ENCODE measurements around the gene DPF3.

DPF3 gene

GRCh38 chr14:72880820-72881219 is 13.1 kb downstream of the DPF3 start:
- TF ChIP-seq MAX (IDR thresholded peaks at IDR 0.05) (no peak), EP300 (IDR thresholded peaks at IDR 0.05; ENCODE audit: borderline replicate concordance) (no peak), REST (IDR thresholded peaks at IDR 0.05; ENCODE audit: low read depth) (no peak), FOXM1 (IDR thresholded peaks at IDR 0.05; ENCODE audit: borderline replicate concordance, low read depth) (no peak), EGR1 (IDR thresholded peaks at IDR 0.05) (no peak), USF1 (IDR thresholded peaks at IDR 0.05) (no peak), YY1 (IDR thresholded peaks at IDR 0.05; ENCODE audit: low read depth) (no peak), TCF12 (IDR thresholded peaks at IDR 0.05; ENCODE audit: low read depth) (no peak), TAF1 (IDR thresholded peaks at IDR 0.05; ENCODE audit: low read depth) (no peak), RAD21 (IDR thresholded peaks at IDR 0.05; ENCODE audit: low read depth) (no peak), CEBPB (IDR thresholded peaks at IDR 0.05) (no peak)

GRCh38 chr14:72880164-72880563 is 13.7 kb downstream of the DPF3 start:
- no peak for TF ChIP-seq NFIC (IDR thresholded peaks at IDR 0.05)
- TF ChIP-seq EP300 (IDR thresholded peaks at IDR 0.05; ENCODE audit: borderline replicate concordance) = no peak
- TF ChIP-seq EGR1 (IDR thresholded peaks at IDR 0.05) = no peak
- no peak for TF ChIP-seq ZBTB7A (IDR thresholded peaks at IDR 0.05; ENCODE audit: low read depth)
- no peak for TF ChIP-seq CREB1 (IDR thresholded peaks at IDR 0.05; ENCODE audit: low read depth)
- TF ChIP-seq TAF1 (IDR thresholded peaks at IDR 0.05; ENCODE audit: low read depth) = no peak
- TF ChIP-seq FOXM1 (IDR thresholded peaks at IDR 0.05; ENCODE audit: borderline replicate concordance, low read depth) = no peak
- no peak for TF ChIP-seq MAX (IDR thresholded peaks at IDR 0.05)
- no peak for TF ChIP-seq REST (IDR thresholded peaks at IDR 0.05; ENCODE audit: low read depth)
- no peak for TF ChIP-seq TEAD4 (IDR thresholded peaks at IDR 0.05)
- no peak for TF ChIP-seq YY1 (IDR thresholded peaks at IDR 0.05; ENCODE audit: low read depth)
- TF ChIP-seq TCF12 (IDR thresholded peaks at IDR 0.05; ENCODE audit: low read depth) = no peak
- TF ChIP-seq RAD21 (IDR thresholded peaks at IDR 0.05; ENCODE audit: low read depth) = no peak
- TF ChIP-seq CEBPB (IDR thresholded peaks at IDR 0.05) = no peak
- no peak for TF ChIP-seq USF1 (IDR thresholded peaks at IDR 0.05)

GRCh38 chr14:72879431-72879830 is 14.5 kb downstream of the DPF3 start:
- no peak for TF ChIP-seq EGR1 (IDR thresholded peaks at IDR 0.05)
- no peak for TF ChIP-seq NFIC (IDR thresholded peaks at IDR 0.05)
- no peak for TF ChIP-seq REST (IDR thresholded peaks at IDR 0.05; ENCODE audit: low read depth)
- no peak for TF ChIP-seq TAF1 (IDR thresholded peaks at IDR 0.05; ENCODE audit: low read depth)
- no peak for TF ChIP-seq TCF12 (IDR thresholded peaks at IDR 0.05; ENCODE audit: low read depth)
- no peak for TF ChIP-seq EP300 (IDR thresholded peaks at IDR 0.05; ENCODE audit: borderline replicate concordance)
- no peak for TF ChIP-seq USF1 (IDR thresholded peaks at IDR 0.05)
- no peak for TF ChIP-seq RAD21 (IDR thresholded peaks at IDR 0.05; ENCODE audit: low read depth)
- no peak for TF ChIP-seq CREB1 (IDR thresholded peaks at IDR 0.05; ENCODE audit: low read depth)
- no peak for TF ChIP-seq FOXM1 (IDR thresholded peaks at IDR 0.05; ENCODE audit: borderline replicate concordance, low read depth)

GRCh38 chr14:72878746-72879145 is 15.2 kb downstream of the DPF3 start:
- TF ChIP-seq USF1 (IDR thresholded peaks at IDR 0.05) (no peak), MAX (IDR thresholded peaks at IDR 0.05) (no peak), REST (IDR thresholded peaks at IDR 0.05; ENCODE audit: low read depth) (no peak), RAD21 (IDR thresholded peaks at IDR 0.05; ENCODE audit: low read depth) (no peak), EGR1 (IDR thresholded peaks at IDR 0.05) (no peak)
